Kidney (tissue), 14 donors: ENCODE data around the gene CEP20. TPM values are rescaled to one million over a fixed set of nuclear protein-coding genes. Genes with fewer than 3 reads are reported as not detected.

Source experiments
- DNase-seq, 5 donors: peaks; one replicate each; pipeline ENCODE4 v3.0.0-alpha.2; 2013 to 2020
- FAIRE-seq: peaks from 2 replicates; lab custom pipeline; 2012; peaks lifted over from hg19 to GRCh38; lab: Jason Lieb, UNC
- H3K27ac ChIP-seq, 2 donors: one replicate each; pipeline ENCODE4 v1.7.0; 2013; ENCODE audit warnings: low read depth in 2 of 2, low read length in 2 of 2, inconsistent platforms in 1 of 2
- H3K27me3 ChIP-seq: one replicate; pipeline ENCODE4 v1.7.1; 2013; ENCODE audit warnings: low read length, inconsistent platforms; ENCODE audit not compliant: control insufficient read depth, insufficient read depth
- H3K36me3 ChIP-seq, 3 donors: one replicate each; pipeline versions ENCODE4 v1.7.0 to v1.7.1; 2013; ENCODE audit warnings: low read length in 3 of 3, control low read depth in 1 of 3, inconsistent platforms in 1 of 3; ENCODE audit not compliant: insufficient read depth in 3 of 3, control insufficient read depth in 2 of 3
- H3K4me1 ChIP-seq, 3 donors: one replicate each; pipeline versions ENCODE4 v1.7.0 to v1.7.1; 2013; ENCODE audit warnings: low read length in 3 of 3, inconsistent platforms in 1 of 3, low read depth in 1 of 3; ENCODE audit not compliant: control insufficient read depth in 2 of 3, insufficient read depth in 2 of 3
- H3K4me3 ChIP-seq, 3 donors: one replicate each; pipeline versions ENCODE4 v1.7.0 to v1.8.1; 2013; ENCODE audit warnings: low read length in 3 of 3, control low read depth in 1 of 3, inconsistent platforms in 1 of 3
- H3K9ac ChIP-seq, 3 donors: one replicate each; pipeline versions ENCODE4 v1.7.0 to v1.7.1; 2013; ENCODE audit warnings: low read length in 3 of 3, control low read depth in 1 of 3, inconsistent platforms in 1 of 3
- H3K9me3 ChIP-seq, 3 donors: one replicate each; pipeline versions ENCODE4 v1.7.0 to v1.7.1; 2013; ENCODE audit warnings: low read length in 3 of 3, control low read depth in 1 of 3, inconsistent platforms in 1 of 3; ENCODE audit not compliant: control insufficient read depth in 2 of 3, insufficient read depth in 1 of 3
- CTCF ChIP-seq: IDR thresholded peaks from 3 replicates; pipeline ENCODE4 v1.5.1; 2012; ENCODE audit warnings: mild to moderate bottlenecking, moderate library complexity, borderline replicate concordance; ENCODE audit not compliant: insufficient read depth; ENCODE audit errors: extremely low read depth
- intact Hi-C: fragments of 100-400 bp; cut with DNase I; formaldehyde crosslinking; loops from one replicate; pipeline ENCODE4 v1.11.1; 2022
- polyA plus RNA-seq: library from polyadenylated mRNA; stranded (reverse); fragments of 350-450 nt; fragmentation: Illumina TruSeq; extraction: RNeasy Lipid Tissue Mini Kit (QIAGEN cat#74804); gene quantifications from one replicate; pipeline ENCODE4 v1.2.3, GENCODE V29; 2014; ENCODE audit warnings: low read depth, low replicate concordance; ENCODE audit not compliant: insufficient read depth
- total RNA-seq: library from RNA; stranded (reverse); fragmentation: NEBNext Ultra II Directional; extraction: Animal tissue kit (Norgen Biotek cat#: 25700); gene quantifications from one replicate; pipeline ENCODE4 v1.2.1, GENCODE V29; 2021
- donor health status: control.
- donor health status: control.
- donor health status: control.
- donor health status: control.
- donor health status: control.
- donor health status: DM: yes; HTN: yes; CAD: no.
- donor health status: Normal renal cell carcinoma (clear cell type).

The CEP20 gene
- total and polyA plus RNA-seq, 2 donors from 2014 or later = 24.8 to 28.9 TPM

DNA sequence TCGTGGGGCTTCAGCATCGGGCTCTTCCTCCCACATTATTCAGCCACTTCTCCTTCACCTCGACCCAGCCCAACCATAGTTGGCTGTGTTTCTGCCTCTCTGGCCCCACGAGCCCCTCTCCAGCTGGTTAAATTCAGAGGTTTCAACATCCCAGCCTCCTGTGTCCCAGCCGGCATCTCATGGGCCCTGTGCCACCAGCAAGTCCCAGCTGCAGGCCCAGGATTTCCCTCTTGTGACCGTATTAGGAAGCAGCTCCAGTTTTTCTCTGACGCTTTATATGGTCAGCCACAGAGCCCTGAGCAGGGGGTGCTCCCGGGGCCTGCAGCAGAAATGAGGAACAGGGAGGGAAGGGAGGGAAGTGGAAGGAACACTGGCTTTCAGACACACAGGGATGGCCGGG is 58.9 kb downstream of the CEP20 start:
- no peak for FAIRE-seq

GRCh38 chr16:15827709-15828343 is 60.6 kb downstream of the CEP20 start:
- Histone ChIP-seq H3K27me3 (no peaks in the 10 kb centered on the region), H3K9ac (no peak overlapping the region), H3K9me3 (no peaks in the 10 kb centered on the region), H3K36me3 (no peaks in the 10 kb centered on the region), H3K4me1 (no peaks in the 10 kb centered on the region), H3K27ac (no peak overlapping the region), H3K4me3 (no peak overlapping the region)
- DNase-seq (no peak), FAIRE-seq (no peak)
- TF ChIP-seq CTCF = no peak
- intact Hi-C loops = no loop called here

More for the DNA sequence above, 58.9 kb downstream of the CEP20 start:
- Histone ChIP-seq H3K4me3 (no peak overlapping the region), H3K27me3 (no peaks in the 10 kb centered on the region), H3K27ac (no peak overlapping the region), H3K36me3 (no peaks in the 10 kb centered on the region), H3K4me1 (no peaks in the 10 kb centered on the region), H3K9me3 (no peaks in the 10 kb centered on the region), H3K9ac (no peak overlapping the region)
- TF ChIP-seq CTCF = no peak
- intact Hi-C loops = no loop called here
- DNase-seq = peak in 4 of 5 donors; percentile 34 to 91 (median 61)

DNA sequence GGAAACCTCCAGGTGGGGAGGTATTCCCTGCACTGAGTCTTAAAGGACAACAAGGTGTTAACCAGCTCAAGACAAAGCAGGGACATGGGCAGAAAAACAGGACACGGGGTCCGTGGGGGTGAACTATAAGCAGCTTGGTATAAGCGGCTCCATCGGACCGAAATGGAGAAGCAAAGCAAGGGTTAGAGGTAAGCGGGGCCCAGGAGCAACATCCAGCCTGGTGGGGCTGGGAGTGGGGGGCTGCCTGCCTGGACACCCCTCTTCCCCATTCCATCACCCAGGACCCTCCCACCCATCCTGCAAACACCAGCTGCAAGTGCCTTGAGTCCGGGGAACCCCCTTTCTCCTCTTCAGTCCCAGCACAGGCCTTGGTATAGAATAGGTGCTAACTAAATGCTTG is 61.1 kb downstream of the CEP20 start:
- H3K4me3 ChIP-seq = no peak overlapping the region
- H3K9ac ChIP-seq = no peak overlapping the region
- H3K4me1 ChIP-seq = no peaks in the 10 kb centered on the region
- no peaks in the 10 kb centered on the region for H3K36me3 ChIP-seq
- no peaks in the 10 kb centered on the region for H3K9me3 ChIP-seq
- FAIRE-seq = no peak
- no peak overlapping the region for H3K27ac ChIP-seq
- intact Hi-C loops = no loop called here
- H3K27me3 ChIP-seq = no peaks in the 10 kb centered on the region
- no peak for DNase-seq
- no peak for TF ChIP-seq CTCF
